GM18873 (cell line): ENCODE measurements around the gene CIAPIN1.
"Not testable (repeated sequence)": the region's sequence is repeated elsewhere in the genome, so short reads cannot be mapped to it uniquely, and the experiment has no call there.

ENCODE experiments used
- ATAC-seq: cut with Tn5 transposase; IDR thresholded peaks from one replicate; pipeline ENCODE4 v1.9.1; 2021; ENCODE audit warnings: mild to moderate bottlenecking, moderate library complexity, moderate number of reproducible peaks; ENCODE audit not compliant: unreplicated experiment, low FRiP score

Gene CIAPIN1

DNA sequence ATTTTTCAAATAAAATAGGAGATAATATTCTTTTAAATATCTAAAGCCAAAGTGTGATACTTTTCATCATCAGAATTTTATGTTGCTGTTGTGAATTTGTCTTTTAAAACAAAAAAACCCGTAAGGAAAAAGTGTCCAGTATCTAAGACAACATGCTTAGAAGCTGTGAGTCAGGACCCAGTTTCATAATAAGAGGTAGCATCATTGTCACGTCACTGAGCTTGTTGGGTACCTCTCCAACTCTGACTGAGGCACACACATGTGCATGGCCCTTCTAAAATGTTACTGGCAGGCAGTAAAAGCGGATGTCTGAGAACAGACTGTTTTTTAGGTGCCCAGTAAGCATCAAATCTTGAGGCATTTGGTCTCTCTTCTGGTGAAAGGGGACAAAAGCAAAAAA, 2.5 kb downstream of the CIAPIN1 start:
- no peak for ATAC-seq

DNA sequence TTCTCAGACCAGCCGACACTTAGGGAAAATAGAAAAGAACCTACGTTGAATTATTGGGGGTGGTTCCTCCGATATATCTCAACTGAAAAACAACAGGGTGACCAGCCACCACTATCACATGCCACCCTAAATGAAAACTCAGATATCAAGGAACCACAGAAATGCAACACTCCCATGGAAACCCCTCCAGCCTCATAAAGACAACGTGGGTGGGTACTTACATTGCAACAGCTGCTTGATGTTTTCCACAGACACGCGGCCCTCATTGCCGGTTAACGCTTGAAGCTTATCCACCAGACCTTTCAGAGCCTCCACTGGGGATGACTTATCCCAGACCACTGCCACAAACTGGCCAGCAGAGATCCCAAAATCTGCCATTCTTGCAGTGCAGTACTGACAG, 6.6 kb downstream of the CIAPIN1 start:
- ATAC-seq: not testable (repeated sequence)

DNA sequence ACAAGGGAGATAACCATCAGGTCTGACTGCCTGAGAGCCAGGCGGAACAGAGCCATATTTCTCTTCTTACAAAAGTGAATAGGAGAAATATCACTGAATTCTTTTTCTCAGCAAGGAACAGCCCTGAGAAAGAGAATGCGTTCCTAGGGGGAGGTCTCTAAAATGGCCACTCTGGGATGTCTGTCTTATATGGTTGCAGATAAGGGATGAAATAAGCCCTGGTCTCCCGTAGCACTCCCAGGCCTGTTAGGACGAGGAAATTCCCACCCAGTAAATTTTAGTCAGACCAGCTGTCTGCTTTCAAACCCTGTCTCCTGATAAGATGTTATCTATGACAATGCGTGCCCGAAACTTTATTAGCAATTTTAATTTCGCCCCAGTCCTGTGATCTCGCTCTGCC, 7.2 kb downstream of the CIAPIN1 start:
- ATAC-seq: not testable (repeated sequence)

DNA sequence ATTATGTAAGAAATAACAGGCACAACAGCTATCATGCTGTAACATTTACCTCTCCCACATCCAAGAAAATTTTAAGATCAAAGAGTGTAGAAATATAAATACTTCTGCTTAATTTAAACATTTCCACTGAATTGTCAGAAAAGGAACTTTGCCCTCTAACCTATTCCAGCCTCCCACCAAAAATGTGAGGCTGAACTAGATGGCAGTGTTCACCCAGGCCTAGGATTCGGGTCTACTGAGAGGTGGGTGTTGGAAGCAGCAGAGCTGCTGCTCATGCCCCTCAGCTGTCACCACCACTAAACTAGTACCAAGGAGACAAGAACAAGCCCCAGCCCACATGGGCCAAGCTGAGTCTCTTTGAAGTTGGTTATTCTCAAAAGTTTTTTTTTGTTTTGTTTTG, 11.3 kb downstream of the CIAPIN1 start:
- ATAC-seq: no peak

DNA sequence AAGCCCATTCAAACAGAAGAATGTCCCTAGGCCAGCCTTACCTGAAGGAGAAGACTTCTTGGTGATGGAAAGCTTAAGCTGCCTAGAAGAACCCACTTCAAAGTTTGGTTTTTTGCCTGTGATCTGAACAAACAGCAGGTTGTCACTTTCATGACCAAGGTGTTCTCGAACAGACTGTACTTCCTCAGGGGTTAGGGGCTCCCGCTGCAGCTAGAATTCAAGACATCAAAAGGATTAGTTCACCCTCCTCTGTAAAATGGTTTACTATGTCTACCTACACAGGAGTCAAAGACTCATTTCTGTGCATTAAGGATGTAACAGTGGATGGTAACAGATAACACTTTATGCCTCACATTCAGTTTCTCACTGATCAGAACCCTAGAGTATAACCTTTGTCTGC, 13.2 kb downstream of the CIAPIN1 start:
- ATAC-seq: no peak

DNA sequence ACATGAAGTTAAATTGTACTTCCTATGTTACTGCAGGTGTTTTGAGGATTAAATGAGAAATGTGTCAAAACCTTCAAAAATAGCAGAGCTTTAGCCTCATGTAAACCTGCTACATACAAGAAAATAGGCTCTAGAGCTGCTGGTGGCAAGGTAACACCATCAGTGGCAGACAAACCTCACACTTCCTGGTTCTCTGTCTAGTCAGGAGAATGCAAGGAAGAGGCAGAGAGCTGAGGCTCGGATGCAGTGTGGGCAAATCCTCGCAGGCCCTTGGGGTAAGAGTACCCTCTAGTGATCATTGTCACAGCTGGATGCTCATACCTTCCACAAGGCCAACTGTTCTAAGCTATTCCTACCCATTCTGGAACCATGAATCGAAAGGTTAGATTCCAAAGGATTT, 14.2 kb downstream of the CIAPIN1 start:
- ATAC-seq: no peak

DNA sequence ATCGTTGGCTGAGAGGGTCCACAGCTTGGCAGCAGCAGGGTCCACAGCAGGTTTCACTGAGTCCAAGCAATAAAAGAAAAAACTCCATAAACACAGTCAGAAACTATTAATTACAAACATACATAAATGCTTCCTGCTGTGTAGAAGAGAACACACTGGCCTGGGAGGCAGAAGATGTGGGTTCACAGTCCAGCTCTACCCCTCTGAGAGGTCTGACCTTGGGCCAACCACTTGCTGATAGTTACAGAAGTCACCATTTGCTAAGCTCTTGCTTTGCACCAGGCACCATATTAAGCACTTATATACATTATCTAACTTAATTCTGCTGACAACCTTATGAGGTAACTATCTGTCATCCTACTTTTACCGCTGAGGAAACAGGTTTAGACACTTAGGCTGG, 14.7 kb downstream of the CIAPIN1 start:
- ATAC-seq: no peak

DNA sequence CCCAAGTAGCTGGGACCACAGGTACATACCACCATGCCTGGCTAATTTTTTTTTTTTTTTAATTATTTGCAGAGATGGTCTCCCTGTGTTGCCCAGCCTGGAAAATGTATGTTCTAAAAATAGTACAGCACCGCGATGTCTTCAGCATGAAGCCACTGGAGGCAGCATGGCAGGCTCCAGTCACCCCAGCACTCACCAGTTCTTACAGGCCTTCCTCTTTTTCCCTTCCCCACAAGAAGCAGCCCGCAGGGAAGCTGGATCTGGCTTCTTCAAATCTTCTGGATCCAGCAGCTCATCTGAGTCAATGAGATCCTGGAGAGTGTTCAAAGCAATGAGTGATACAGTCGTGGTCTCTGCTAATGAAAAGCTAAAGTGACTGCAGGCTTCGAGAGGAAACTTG, 16.2 kb downstream of the CIAPIN1 start:
- ATAC-seq: no peak

DNA sequence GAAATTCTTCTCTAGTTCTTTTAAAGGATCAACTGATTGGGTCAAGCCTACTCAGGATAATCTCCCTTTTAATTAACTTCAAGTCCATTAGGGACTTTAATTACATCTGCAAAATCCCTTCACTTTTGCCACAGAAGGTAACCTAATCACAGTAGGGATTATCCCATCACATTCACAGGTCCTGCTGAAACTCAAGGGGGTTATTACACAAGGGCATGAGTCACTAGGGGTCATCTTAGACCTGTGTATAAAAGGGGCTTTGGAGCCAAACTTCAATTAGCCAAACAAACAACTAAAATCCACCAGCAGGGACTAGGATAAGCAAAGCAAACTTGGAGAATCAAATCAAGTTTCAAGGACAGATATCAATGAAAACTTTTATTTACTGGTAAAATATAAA, 19.4 kb downstream of the CIAPIN1 start:
- ATAC-seq: no peak

DNA sequence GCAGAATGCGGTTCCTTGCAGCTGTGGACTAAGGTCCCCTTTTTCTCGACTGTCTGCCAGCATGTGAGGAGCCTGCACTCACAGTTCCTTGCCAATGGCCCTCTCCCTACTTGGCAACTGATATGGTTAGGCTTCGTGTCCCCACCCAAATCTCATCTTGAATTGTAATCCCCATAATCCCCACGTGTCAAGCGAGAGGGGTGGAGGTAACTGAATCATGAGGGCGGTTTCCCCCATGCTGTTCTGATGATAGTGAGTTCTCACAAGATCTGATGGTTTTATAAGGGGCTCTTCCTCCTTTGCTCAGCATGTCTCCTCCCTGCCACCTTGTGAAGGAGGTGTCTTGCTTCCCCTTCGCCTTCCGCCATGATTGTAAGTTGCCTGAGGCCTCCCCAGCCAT, 19.9 kb downstream of the CIAPIN1 start:
- no peak for ATAC-seq

DNA sequence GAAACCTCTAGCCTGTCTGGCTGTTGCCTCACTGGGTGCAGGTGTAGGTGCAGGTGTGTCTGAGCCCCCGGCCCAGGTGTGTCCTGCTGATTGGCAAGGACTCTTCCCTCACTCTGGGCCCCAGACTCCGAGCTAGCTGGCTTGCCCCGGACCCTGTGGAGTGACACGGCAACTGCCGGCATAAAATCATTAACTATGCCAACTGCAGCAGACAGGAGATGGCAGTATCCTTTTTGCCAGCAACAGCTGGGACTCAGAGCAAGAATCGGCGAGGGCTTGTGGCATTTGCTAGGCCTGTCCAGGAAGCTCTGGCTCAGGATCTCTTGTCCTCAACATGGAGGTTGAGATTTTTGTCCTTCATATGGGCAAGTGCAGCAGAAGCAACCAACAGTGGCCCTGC, 20.8 kb downstream of the CIAPIN1 start:
- ATAC-seq: no peak

DNA sequence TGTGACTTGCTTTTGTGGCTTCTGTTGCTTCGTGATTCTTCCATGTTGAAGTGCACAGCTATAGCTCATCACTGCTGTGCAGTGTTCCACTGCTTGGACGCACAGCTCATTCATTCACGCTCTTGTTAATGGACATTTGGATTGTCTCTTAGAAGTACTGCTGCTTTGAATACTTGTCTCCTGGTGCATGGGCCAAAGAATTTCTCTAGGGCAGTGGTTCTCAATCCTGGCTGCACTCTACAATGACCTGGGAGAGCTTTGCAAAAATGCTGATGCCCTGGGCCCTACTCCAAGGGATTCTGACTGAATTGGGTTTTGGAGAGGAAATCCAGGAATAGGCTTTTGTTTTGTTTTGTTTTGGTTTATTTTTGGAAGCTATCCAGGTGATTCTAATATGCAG, 22.6 kb downstream of the CIAPIN1 start:
- ATAC-seq: no peak

DNA sequence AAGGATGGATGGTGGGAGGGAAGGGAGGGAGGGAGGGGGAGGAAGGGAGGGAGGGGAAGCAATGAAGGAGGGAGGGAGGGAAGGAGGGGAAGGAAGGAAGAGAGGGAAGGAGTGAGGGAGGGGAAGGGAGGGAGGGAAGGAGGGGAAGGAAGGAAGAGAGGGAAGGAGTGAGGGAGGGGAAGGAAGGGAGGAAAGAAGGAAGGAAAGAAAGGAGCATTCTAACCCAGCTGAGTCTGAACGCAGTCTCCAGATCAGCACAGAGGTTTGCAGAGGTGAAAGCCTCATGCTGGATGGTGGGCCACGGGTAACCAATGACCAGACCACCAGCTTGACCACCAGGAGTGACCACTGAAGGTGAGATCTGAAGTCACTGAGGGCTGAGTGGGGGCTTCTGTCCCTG, 24.0 kb downstream of the CIAPIN1 start:
- no peak for ATAC-seq

DNA sequence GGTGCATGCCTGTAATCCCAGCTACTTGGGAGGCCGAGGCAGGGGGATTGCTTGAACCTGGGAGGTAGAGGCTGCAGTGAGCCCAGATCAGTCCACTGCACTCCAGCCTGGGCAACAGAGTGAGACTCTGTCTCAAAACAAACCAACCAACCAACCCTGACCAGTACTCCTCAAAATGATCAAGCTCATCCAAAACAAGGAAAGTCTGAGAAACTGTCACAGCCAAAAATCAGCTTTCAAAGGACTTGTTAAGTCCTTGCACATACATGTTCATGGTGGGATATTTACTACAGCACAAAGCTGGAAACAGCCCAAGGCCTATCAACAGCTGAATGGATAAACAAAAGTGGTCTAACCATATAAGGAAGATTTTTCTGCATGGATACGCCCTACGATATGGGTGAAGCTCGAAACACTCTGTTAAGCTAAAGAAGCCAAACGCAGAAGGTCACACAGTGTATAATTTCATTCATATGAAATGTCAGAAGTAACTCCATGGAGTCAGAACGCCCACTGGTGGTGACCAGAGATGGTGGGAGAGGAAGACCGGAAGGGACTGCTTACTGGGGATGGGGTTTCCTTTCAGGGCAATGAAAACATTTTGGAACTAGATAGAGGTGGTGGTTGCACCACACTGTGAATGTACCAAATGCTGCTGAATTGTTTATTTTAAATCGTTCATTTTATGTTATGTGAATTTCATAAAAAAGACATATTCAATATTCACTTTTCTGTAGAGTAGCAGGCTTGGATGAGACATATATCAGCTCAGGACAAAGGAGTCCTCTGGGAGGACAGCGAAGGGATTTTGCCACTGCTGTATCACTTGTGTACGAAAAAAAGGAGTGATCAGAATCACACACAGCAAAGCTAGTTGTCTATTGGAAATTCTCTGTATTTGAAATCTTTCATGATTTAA, 24.9 kb downstream of the CIAPIN1 start:
- ATAC-seq: no peak

DNA sequence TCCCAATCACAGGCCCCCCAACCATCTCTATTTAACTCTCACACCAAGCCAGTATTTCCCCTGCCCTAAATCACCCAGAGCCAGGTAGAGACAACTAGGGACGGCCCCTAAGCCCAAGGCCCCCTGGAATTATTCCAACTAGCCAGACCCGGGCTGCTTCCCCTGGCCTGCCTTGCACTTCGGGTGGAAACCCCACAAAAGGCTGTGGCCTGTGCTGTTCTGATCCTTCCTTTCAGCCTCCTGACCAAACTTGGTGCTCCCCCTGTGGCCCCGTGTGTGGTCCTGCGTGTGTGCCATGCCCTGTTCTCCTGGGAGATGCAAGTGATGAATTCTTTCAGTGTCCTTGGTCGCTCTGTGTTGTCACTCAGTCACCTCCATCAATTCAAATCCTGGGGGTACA, 27.7 kb downstream of the CIAPIN1 start:
- ATAC-seq: no peak

DNA sequence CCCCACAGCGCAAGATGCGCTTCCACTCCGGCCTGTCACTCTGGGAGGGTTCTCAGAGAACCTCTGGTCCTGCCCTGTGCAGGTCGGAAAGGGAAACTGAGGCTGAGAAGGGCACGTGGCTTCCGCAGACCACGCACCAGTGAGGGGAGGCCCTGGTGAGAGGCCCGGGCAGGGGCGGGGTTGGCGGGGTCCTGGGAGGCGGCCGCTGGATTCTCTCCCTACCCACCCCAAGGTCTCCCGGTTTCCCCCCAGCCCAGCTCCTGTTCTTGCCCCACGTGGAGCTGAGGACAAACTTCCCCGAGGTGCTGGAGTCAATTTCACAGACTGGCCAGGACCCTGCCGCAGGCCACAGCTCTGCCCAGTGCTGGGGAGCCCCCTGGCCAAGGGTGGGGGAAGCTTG, 31.1 kb downstream of the CIAPIN1 start:
- no peak for ATAC-seq

DNA sequence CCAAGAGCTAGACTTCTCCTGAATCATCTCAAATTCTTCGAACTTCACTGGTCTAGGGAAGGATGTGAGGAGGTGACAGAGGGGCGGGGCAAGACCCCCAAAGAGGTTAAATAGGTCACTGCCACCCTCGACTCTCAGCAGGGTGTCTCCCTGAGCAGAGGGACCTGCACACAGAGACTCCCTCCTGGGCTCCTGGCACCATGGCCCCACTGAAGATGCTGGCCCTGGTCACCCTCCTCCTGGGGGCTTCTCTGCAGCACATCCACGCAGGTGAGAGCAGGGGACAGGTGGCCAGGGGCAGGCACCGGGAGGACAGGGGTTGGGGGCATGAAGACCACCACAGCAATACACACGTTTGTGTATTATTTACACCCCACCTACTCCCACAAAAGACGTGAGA, 33.5 kb downstream of the CIAPIN1 start:
- ATAC-seq: no peak

DNA sequence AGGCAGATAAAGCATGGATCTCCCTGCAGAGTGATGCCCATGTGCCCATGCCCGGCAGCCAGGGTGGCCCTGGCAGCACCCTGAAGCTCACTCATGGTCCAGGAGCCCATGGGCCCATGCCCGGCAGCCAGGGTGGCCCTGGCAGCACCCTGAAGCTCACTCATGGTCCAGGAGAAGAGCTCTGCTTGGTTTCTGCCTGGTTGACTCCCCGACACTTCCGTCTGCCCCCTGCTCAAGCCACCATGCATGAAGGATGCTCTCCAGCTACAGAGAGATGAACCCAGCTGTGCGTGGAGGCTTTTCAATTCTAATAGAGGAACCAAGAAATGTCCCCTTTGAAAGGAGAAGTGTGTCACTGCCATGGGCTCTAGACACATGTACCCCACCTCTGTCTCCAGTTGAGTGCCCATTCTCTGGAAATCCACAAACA, 33.9 kb downstream of the CIAPIN1 start:
- ATAC-seq: peak; percentile 59

DNA sequence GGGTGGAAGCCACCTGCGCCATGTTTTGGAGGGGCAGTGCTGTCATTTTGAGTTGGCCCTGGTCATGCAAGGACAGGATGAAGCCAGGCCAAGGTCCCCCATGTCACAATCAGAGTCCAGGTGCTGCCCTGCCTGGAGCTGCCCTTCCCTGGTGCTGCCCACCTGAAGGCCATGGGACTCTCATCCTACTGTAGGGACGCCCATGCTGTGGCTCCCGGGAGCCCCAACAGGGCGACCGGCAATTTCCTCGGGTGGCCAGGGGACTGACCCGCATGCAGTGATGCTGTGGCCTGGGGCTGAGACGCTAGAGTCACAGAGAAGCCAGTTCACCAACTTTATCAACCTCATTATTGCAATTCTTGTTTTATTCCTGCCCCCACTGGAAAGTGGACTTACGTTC, 34.6 kb downstream of the CIAPIN1 start:
- ATAC-seq: no peak

DNA sequence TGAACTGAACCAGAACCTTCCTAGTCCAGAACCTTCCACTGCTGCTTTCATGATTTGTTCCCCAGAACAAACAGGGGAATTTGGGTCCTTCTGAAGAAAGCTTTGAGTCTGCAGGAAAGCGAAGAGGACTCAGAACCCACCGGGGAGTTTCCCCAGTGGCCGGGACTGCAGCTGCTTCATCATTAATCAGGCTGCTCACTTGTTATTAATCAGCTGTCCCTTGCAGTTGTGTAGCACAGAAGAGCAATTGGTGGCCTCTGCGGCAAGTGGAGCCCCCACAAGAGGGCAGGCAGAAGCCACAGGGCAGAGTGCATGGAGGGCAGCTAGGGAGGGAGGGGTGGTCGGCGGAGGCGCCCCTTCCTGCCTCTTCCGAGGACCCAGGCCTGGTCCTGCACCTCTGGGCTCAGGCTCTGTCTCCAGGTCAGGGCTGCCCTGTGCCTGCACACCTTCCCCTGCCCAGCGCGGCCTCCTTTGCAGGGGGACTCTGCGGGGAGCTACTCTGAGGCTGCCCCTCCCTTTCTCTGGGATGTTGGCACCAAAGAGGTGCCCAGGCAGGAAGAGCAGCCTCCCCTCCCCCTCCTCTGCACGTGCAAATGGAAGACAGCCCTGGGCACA, 35.7 kb downstream of the CIAPIN1 start:
- no peak for ATAC-seq

DNA sequence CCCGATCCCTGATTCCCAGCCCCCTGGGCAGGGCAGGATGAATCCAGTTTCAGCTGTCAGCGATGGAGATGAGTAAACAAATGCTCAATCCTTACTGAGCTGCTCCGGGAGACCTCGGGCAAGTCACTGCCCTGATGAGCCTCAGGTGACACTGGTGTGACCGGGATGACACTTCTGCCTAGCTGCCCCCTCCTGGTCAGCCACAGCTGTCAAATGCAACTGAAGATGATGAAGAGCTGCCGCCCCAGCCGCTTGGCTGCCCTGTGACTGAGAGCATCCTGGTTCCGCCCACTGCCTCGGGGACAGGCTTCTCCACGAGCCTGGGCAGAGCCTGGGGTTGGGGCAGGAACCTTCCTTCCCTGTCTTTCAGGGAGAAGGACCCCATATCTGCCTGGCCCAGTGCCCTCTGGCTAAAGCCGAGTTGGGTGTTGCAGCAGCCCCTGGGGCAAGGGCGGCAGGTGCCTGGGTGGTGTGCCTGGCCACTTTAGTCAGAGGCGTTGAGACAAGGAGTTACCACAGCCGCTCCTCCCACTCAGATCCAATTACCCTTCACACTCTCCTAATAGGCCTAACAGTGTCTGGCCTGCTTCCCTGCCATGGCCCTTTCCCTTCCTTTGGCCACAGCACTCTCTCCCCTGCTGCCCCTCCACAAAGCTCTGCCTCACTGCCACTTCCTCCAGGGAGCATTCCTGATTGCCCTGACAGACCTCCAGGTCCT, 37.2 kb downstream of the CIAPIN1 start:
- no peak for ATAC-seq
